ENCODE measurements around the gene ASPSCR1.
A peak's percentile ranks its signal among the peaks of the same experiment; 100 is the strongest.

Gene ASPSCR1

DNA sequence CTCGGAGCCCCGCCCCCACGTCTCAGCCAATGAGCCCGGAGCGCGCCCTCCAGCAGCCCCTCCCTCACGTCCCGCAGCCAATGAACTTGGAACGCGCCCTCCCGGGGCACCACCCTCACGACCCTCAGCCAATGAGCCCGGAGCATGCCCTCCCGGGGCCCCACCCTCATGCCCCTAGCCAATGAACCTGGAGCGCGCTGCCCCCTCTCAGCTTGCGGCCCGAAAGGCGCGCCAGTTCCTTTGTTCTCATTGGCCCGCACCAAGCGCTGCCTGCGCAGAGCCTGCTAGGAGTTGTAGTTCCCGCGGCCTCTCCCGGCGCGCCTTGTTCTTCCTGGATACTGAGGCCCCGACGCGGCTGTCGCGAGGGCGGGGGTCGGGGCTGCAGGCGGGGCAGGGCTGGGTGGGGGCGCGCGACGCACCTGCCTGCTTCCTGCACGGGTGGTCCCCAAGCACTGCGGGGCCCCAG, 45.6 kb downstream of the ASPSCR1 start, which contains the start of gene LRRC45:
LRRC45 (plus strand) TSS at position 325 of the 466 bp plus-strand sequence. CDS start 339 bp downstream, outside the sequence.
- TF ChIP-seq TAF1 (IDR thresholded peaks at IDR 0.05; ENCODE audit: low read depth, low read length) (no peak), PAX5 (IDR thresholded peaks at IDR 0.05; ENCODE audit: insufficient read depth, low read length, severe bottlenecking) (no peak), SPI1 (IDR thresholded peaks at IDR 0.05; ENCODE audit: low read depth, low read length) (0 out of 2 replicates have a peak, but pooled peaks have one; percentile 4), POLR2AphosphoS5 (IDR thresholded peaks at IDR 0.05; ENCODE audit: low read depth, low read length) (no peak), POLR2A (IDR thresholded peaks at IDR 0.05; ENCODE audit: low read depth, low read length) (no peak)
- FAIRE-seq = peak; percentile 99
- peak; percentile 100 for DNase-seq (ENCODE audit: insufficient read length, low spot score)

DNA sequence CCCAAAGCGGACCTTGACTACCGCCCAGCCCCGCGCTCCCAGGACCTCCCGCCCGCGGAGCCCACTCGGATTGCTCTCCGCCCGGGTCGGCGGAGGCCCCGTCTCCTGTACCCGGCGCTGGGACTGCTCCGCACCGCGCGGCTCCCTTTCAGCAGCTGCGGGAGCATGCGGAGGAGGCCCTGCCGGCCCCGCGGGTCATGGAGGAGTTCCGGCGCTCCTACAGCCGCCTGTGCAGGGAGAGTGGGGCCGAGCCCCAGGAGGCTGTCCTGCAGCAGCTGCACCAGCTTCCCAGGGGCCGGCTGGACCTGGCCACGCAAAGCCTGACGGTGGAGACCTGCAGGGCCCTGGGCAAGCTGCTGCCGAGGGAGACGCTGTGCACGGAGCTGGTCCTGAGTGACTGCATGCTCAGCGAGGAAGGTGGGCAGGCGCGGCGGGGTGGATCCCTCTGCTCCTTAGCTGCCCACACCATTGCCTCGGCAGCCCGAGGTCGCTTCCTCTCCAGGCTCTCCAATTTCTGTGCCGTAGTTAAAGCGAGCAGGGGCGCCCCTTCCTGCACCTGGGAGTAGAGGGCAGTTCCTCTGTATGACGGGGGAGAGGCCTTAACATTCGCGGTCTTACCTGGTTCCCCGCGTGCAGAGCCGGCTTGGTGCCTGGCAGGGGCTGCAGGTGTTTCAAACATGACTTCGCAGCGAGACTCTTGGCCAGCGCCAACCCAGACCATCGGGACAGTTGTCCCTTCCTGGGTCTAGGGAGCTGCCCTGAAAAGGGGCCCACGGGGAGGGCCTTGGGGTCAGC, 46.2 kb downstream of the ASPSCR1 start:
- TF ChIP-seq POU2F2 (IDR thresholded peaks at IDR 0.05; ENCODE audit: low read depth, low read length) (no peak), PAX5 (IDR thresholded peaks at IDR 0.05; ENCODE audit: insufficient read depth, low read length, severe bottlenecking) (no peak), SPI1 (IDR thresholded peaks at IDR 0.05; ENCODE audit: low read depth, low read length) (no peak), POLR2AphosphoS5 (IDR thresholded peaks at IDR 0.05; ENCODE audit: low read depth, low read length) (no peak), POLR2A (IDR thresholded peaks at IDR 0.05; ENCODE audit: low read depth, low read length) (no peak), TAF1 (IDR thresholded peaks at IDR 0.05; ENCODE audit: low read depth, low read length) (no peak)
- DNase-seq (ENCODE audit: insufficient read length, low spot score) (no peak), FAIRE-seq (peak; percentile 38)

DNA sequence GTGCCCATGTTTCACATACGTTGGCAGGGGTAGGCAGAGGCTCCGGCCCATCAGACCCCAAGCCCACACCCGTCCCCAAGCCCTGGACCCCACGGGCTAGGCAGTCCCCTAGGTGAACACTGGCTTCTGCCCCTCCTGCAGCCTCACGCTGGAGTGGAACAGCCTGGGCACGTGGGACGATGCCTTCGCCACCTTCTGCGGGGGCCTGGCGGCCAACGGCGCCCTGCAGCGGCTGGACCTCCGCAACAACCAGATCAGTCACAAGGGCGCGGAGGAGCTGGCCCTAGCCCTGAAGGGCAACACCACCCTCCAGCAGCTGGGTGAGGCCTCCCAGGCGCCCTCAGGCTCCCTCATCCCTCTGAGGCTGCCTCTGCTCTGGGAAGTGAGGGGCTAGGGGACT, 47.4 kb downstream of the ASPSCR1 start:
- TF ChIP-seq POLR2A (IDR thresholded peaks at IDR 0.05; ENCODE audit: low read depth, low read length) (no peak), POU2F2 (IDR thresholded peaks at IDR 0.05; ENCODE audit: low read depth, low read length) (no peak), POLR2AphosphoS5 (IDR thresholded peaks at IDR 0.05; ENCODE audit: low read depth, low read length) (no peak), SPI1 (IDR thresholded peaks at IDR 0.05; ENCODE audit: low read depth, low read length) (no peak), TAF1 (IDR thresholded peaks at IDR 0.05; ENCODE audit: low read depth, low read length) (no peak), PAX5 (IDR thresholded peaks at IDR 0.05; ENCODE audit: insufficient read depth, low read length, severe bottlenecking) (no peak)
- no peak for FAIRE-seq
- no peak for DNase-seq (ENCODE audit: insufficient read length, low spot score)

DNA sequence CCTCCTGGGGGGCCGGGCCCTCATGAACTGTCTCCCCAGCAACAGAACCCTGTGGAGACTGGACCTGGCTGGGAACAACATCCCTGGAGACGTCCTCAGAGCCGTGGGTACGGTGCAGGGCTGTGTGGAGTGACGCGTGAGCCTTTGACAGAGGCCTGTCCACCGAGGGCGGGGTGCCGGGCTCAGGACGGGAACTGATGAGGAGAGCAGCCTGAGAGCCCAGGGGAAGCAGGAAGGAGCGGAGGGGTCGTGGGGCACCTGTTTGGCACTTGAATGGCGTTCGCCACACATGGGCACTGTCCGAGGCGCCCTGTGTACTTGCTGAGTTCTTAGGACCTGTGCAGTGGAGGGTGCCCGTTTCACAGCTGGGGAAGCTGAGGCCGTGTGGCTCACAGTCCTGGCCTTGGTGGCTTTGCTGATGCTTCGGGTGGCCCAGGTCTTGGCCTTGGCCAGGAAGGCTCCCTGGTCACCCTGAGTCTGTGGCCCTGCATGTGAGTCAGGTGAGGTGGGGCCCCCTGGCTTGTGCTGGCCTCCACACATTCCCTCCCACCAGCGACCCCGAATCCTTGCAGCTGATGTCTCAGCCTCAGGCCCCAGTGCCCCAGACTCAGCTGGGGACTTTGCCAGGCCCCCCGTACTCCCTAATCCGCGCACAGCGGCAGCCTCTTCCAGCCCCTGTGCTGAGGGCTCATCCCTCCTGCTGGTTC, 48.1 kb downstream of the ASPSCR1 start:
- FAIRE-seq = no peak
- no peak for TF ChIP-seq TAF1 (IDR thresholded peaks at IDR 0.05; ENCODE audit: low read depth, low read length)
- no peak for TF ChIP-seq POU2F2 (IDR thresholded peaks at IDR 0.05; ENCODE audit: low read depth, low read length)
- no peak for TF ChIP-seq PAX5 (IDR thresholded peaks at IDR 0.05; ENCODE audit: insufficient read depth, low read length, severe bottlenecking)
- TF ChIP-seq SPI1 (IDR thresholded peaks at IDR 0.05; ENCODE audit: low read depth, low read length) = no peak
- no peak for TF ChIP-seq POLR2A (IDR thresholded peaks at IDR 0.05; ENCODE audit: low read depth, low read length)
- TF ChIP-seq POLR2AphosphoS5 (IDR thresholded peaks at IDR 0.05; ENCODE audit: low read depth, low read length) = no peak
- DNase-seq (ENCODE audit: insufficient read length, low spot score) = no peak

DNA sequence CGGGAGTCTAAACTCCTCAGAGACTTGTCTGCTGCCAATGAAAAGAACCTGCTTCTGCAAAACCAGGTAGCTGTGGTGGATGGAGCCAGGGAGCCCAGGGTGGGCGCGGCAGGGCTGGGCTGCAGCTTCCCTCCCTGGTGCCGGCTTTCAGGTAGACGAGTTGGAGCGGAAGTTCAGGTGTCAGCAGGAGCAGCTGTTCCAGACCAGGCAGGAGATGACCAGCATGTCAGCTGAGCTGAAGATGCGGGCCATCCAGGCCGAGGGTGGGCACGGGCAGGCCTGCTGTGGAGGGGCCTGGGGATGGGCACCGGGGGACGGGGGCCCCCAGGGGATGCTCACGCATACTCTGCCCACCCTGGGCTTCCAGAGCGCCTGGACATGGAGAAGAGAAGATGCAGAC, 50.8 kb downstream of the ASPSCR1 start:
- FAIRE-seq (no peak), DNase-seq (ENCODE audit: insufficient read length, low spot score) (no peak)
- TF ChIP-seq POLR2AphosphoS5 (IDR thresholded peaks at IDR 0.05; ENCODE audit: low read depth, low read length) (no peak), POU2F2 (IDR thresholded peaks at IDR 0.05; ENCODE audit: low read depth, low read length) (no peak), TAF1 (IDR thresholded peaks at IDR 0.05; ENCODE audit: low read depth, low read length) (no peak), SPI1 (IDR thresholded peaks at IDR 0.05; ENCODE audit: low read depth, low read length) (no peak), POLR2A (IDR thresholded peaks at IDR 0.05; ENCODE audit: low read depth, low read length) (no peak), PAX5 (IDR thresholded peaks at IDR 0.05; ENCODE audit: insufficient read depth, low read length, severe bottlenecking) (no peak)

DNA sequence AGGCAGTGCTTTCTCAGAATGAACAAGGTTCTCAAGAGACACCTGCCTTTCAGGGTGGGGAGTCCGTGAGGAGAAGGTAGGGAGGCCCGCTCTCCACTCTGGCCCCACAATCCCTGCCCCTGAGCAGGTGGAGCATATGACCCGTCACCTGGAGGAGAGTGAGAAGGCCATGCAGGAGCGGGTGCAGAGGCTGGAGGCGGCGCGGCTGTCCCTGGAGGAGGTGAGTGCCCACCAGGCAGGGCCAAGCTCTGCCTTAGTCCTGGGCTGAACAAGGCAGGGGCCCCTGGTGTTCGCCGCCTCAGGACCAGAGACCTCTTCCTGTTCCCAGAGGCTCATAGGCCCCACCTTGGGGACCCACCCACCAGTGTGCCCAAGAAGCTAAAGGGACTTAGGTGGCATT, 51.5 kb downstream of the ASPSCR1 start:
- no peak for FAIRE-seq
- no peak for DNase-seq (ENCODE audit: insufficient read length, low spot score)
- no peak for TF ChIP-seq PAX5 (IDR thresholded peaks at IDR 0.05; ENCODE audit: insufficient read depth, low read length, severe bottlenecking)
- TF ChIP-seq POLR2A (IDR thresholded peaks at IDR 0.05; ENCODE audit: low read depth, low read length) = no peak
- no peak for TF ChIP-seq POLR2AphosphoS5 (IDR thresholded peaks at IDR 0.05; ENCODE audit: low read depth, low read length)
- TF ChIP-seq SPI1 (IDR thresholded peaks at IDR 0.05; ENCODE audit: low read depth, low read length) = no peak
- TF ChIP-seq TAF1 (IDR thresholded peaks at IDR 0.05; ENCODE audit: low read depth, low read length) = no peak
- no peak for TF ChIP-seq POU2F2 (IDR thresholded peaks at IDR 0.05; ENCODE audit: low read depth, low read length)

DNA sequence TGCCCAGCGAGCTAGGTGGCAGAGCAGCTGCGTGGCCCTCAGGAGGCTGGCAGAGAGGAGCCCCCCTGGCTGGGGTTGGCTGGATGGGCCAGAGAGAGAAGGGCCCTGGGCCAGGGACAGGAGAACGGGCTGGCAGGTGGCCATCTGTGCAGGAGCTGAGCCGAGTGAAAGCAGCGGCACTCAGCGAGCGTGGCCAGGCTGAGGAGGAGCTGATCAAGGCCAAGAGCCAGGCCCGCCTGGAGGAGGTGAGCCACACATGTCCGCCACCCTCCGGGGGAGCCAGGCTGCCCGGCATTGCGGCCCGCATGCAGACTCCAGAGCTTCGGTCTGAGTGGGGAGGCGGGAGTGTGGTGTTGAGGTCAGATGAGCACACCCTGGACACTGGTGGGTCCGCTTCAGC, 52.0 kb downstream of the ASPSCR1 start:
- no peak for DNase-seq (ENCODE audit: insufficient read length, low spot score)
- TF ChIP-seq POLR2A (IDR thresholded peaks at IDR 0.05; ENCODE audit: low read depth, low read length) (no peak), TAF1 (IDR thresholded peaks at IDR 0.05; ENCODE audit: low read depth, low read length) (no peak), POLR2AphosphoS5 (IDR thresholded peaks at IDR 0.05; ENCODE audit: low read depth, low read length) (no peak), PAX5 (IDR thresholded peaks at IDR 0.05; ENCODE audit: insufficient read depth, low read length, severe bottlenecking) (no peak), POU2F2 (IDR thresholded peaks at IDR 0.05; ENCODE audit: low read depth, low read length) (no peak), SPI1 (IDR thresholded peaks at IDR 0.05; ENCODE audit: low read depth, low read length) (no peak)
- FAIRE-seq = no peak

DNA sequence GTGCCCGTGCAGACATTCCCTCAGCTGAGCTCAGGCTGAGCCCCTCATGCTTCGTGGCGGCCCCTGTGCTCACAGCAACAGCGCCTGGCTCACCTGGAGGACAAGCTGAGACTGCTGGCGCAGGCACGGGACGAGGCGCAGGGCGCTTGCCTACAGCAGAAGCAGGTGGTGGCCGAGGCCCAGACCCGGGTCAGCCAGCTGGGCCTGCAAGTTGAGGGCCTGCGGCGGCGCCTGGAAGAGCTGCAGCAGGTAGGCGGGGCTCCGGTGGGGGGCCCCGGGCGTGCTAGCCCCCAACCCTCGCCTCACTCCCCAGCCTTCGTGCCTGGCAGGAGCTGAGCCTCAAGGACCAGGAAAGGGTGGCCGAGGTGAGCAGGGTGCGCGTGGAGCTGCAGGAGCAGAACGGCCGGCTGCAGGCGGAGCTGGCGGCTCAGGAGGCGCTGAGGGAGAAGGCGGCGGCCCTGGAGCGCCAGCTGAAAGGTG, 52.6 kb downstream of the ASPSCR1 start:
- TF ChIP-seq POLR2A (IDR thresholded peaks at IDR 0.05; ENCODE audit: low read depth, low read length) (no peak), SPI1 (IDR thresholded peaks at IDR 0.05; ENCODE audit: low read depth, low read length) (no peak), TAF1 (IDR thresholded peaks at IDR 0.05; ENCODE audit: low read depth, low read length) (no peak), POLR2AphosphoS5 (IDR thresholded peaks at IDR 0.05; ENCODE audit: low read depth, low read length) (no peak), POU2F2 (IDR thresholded peaks at IDR 0.05; ENCODE audit: low read depth, low read length) (no peak), PAX5 (IDR thresholded peaks at IDR 0.05; ENCODE audit: insufficient read depth, low read length, severe bottlenecking) (no peak)
- no peak for FAIRE-seq
- DNase-seq (ENCODE audit: insufficient read length, low spot score) = no peak

All from GM12891 (cell line).